ENCODE results near the gene CHGA. TPM values are rescaled to one million over a fixed set of nuclear protein-coding genes. Genes with fewer than 3 reads are reported as not detected.
A peak's percentile ranks its signal among the peaks of the same experiment; 100 is the strongest.

The CHGA gene
- total and polyA plus RNA-seq, 2 of the 13 experiments (the other 11 are each of a cell fraction or from before 2014, with no cell fraction given), result not detected

- TF ChIP-seq RAD21 (CRISPR knock-in tag; IDR thresholded peaks at IDR 0.05) (peak; percentile 97), KDM5B (CRISPR knock-in tag; IDR thresholded peaks at IDR 0.05; ENCODE audit: borderline replicate concordance) (peak; percentile 29; the same call in 1 of the 2 replicates), SMC3 (IDR thresholded peaks at IDR 0.05; ENCODE audit: low read length) (peak; percentile 85), ZNF891 (CRISPR knock-in tag; IDR thresholded peaks at IDR 0.05) (peak; percentile 16; the same call in 1 of the 2 replicates), ZNF331 (CRISPR knock-in tag; IDR thresholded peaks at IDR 0.05) (peak; percentile 44; the same call in 1 of the 2 replicates), MAZ (IDR thresholded peaks at IDR 0.05; ENCODE audit: borderline replicate concordance, low read depth, low read length) (no peak), MAZ (CRISPR knock-in tag; IDR thresholded peaks at IDR 0.05; ENCODE audit: low read depth) (0 out of 2 replicates have a peak, but pooled peaks have one; percentile 20), ZNF713 (CRISPR knock-in tag; IDR thresholded peaks at IDR 0.05) (0 out of 2 replicates have a peak, but pooled peaks have one; percentile 67), ZNF572 (CRISPR knock-in tag; IDR thresholded peaks at IDR 0.05) (peak; percentile 85), MXD4 (CRISPR knock-in tag; IDR thresholded peaks at IDR 0.05) (0 out of 2 replicates have a peak, but pooled peaks have one; percentile 34), MIXL1 (CRISPR knock-in tag; IDR thresholded peaks at IDR 0.05) (0 out of 2 replicates have a peak, but pooled peaks have one; percentile 14), ERF (CRISPR knock-in tag; IDR thresholded peaks at IDR 0.05) (0 out of 2 replicates have a peak, but pooled peaks have one; percentile 42), ZNF350 (CRISPR knock-in tag; IDR thresholded peaks at IDR 0.05; ENCODE audit: borderline replicate concordance, low read depth) (0 out of 2 replicates have a peak, but pooled peaks have one; percentile 41), FOXO1 (CRISPR knock-in tag; IDR thresholded peaks at IDR 0.05) (0 out of 2 replicates have a peak, but pooled peaks have one; percentile 33), GABPB1 (CRISPR knock-in tag; IDR thresholded peaks at IDR 0.05) (peak; percentile 26; the same call in 1 of the 2 replicates), SETDB1 (CRISPR knock-in tag; IDR thresholded peaks at IDR 0.05; ENCODE audit: borderline replicate concordance) (no peak), ZNF720 (CRISPR knock-in tag; IDR thresholded peaks at IDR 0.05) (no peak), ATAD3A (CRISPR knock-in tag; IDR thresholded peaks at IDR 0.05) (0 out of 2 replicates have a peak, but pooled peaks have one; percentile 78), NFAT5 (CRISPR knock-in tag; IDR thresholded peaks at IDR 0.05) (no peak), ZNF207 (IDR thresholded peaks at IDR 0.05; ENCODE audit: borderline replicate concordance) (no peak), MYC (CRISPR knock-in tag; IDR thresholded peaks at IDR 0.05; ENCODE audit: borderline replicate concordance) (peak; percentile 85)
- TF ChIP-seq, protein P1, sequence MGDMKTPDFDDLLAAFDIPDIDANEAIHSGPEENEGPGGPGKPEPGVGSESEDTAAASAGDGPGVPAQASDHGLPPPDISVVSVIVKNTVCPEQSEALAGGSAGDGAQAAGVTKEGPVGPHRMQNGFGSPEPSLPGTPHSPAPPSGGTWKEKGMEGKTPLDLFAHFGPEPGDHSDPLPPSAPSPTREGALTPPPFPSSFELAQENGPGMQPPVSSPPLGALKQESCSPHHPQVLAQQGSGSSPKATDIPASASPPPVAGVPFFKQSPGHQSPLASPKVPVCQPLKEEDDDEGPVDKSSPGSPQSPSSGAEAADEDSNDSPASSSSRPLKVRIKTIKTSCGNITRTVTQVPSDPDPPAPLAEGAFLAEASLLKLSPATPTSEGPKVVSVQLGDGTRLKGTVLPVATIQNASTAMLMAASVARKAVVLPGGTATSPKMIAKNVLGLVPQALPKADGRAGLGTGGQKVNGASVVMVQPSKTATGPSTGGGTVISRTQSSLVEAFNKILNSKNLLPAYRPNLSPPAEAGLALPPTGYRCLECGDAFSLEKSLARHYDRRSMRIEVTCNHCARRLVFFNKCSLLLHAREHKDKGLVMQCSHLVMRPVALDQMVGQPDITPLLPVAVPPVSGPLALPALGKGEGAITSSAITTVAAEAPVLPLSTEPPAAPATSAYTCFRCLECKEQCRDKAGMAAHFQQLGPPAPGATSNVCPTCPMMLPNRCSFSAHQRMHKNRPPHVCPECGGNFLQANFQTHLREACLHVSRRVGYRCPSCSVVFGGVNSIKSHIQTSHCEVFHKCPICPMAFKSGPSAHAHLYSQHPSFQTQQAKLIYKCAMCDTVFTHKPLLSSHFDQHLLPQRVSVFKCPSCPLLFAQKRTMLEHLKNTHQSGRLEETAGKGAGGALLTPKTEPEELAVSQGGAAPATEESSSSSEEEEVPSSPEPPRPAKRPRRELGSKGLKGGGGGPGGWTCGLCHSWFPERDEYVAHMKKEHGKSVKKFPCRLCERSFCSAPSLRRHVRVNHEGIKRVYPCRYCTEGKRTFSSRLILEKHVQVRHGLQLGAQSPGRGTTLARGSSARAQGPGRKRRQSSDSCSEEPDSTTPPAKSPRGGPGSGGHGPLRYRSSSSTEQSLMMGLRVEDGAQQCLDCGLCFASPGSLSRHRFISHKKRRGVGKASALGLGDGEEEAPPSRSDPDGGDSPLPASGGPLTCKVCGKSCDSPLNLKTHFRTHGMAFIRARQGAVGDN (CRISPR knock-in tag; IDR thresholded peaks at IDR 0.05), result peak; percentile 66
These were observed 29.0 kb downstream of the CHGA start (continued) for GRCh38 chr14:92951912-92952471.
